IPS-15b (cell line): ENCODE results near the gene CIAO2B.

Experiments
- H3K27me3 ChIP-seq: one replicate; pipeline ENCODE4 v1.6.1; 2013; ENCODE audit warnings: low read length; ENCODE audit not compliant: control insufficient read depth, insufficient read depth
- H3K36me3 ChIP-seq: one replicate; pipeline ENCODE4 v1.6.1; 2013; ENCODE audit warnings: low read length; ENCODE audit not compliant: control insufficient read depth, insufficient read depth
- H3K4me1 ChIP-seq: one replicate; pipeline ENCODE4 v1.6.1; 2013; ENCODE audit warnings: mild to moderate bottlenecking, low read length; ENCODE audit not compliant: control insufficient read depth, insufficient read depth
- H3K4me3 ChIP-seq: one replicate; pipeline ENCODE4 v1.5.1; 2013; ENCODE audit warnings: low read depth, low read length
- H3K9ac ChIP-seq: one replicate; pipeline ENCODE4 v1.6.1; 2013; ENCODE audit warnings: low read depth, mild to moderate bottlenecking, low read length
- H3K9me3 ChIP-seq: one replicate; pipeline ENCODE4 v1.6.1; 2013; ENCODE audit warnings: mild to moderate bottlenecking, low read length; ENCODE audit not compliant: control insufficient read depth, insufficient read depth

The CIAO2B gene

GRCh38 chr16:66913711-66914110 lies 20.5 kb downstream of the CIAO2B start:
- Histone ChIP-seq H3K4me1 (no peaks in the 10 kb centered on the region), H3K27me3 (peaks cover 3% of the 10 kb centered on the region), H3K4me3 (no peak overlapping the region), H3K9me3 (no peaks in the 10 kb centered on the region), H3K9ac (no peak overlapping the region), H3K36me3 (no peaks in the 10 kb centered on the region)

DNA sequence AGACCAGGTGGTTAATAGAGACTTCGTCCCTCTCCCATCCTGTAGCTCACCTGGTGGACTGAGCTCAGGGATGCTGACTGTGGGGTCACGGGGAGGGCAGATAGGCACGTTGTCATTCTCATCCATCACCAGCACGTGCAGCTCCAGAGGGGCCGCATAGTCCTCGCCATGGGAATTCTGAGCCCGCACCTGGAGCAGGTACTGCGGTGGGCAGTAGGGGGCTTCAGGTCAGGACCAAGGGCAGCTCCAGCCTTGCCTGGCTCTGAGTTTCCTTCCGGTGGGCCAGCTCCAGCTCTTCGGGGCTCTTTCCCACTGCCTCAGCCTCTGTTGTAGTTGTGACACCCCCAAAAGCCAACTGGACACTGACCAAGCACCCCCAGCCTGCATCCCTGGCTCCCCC lies 21.1 kb downstream of the CIAO2B start:
- no peaks in the 10 kb centered on the region for H3K9me3 ChIP-seq
- no peaks in the 10 kb centered on the region for H3K36me3 ChIP-seq
- no peak overlapping the region for H3K4me3 ChIP-seq
- peaks cover 5% of the 10 kb centered on the region for H3K27me3 ChIP-seq
- H3K9ac ChIP-seq, result no peak overlapping the region
- no peaks in the 10 kb centered on the region for H3K4me1 ChIP-seq

- H3K36me3 ChIP-seq, result no peaks in the 10 kb centered on the region
- peaks cover 5% of the 10 kb centered on the region for H3K27me3 ChIP-seq
- H3K9me3 ChIP-seq, result no peaks in the 10 kb centered on the region
- H3K4me3 ChIP-seq, result no peak overlapping the region
- H3K9ac ChIP-seq, result no peak overlapping the region
- no peaks in the 10 kb centered on the region for H3K4me1 ChIP-seq
Observed at GRCh38 chr16:66911801-66912200, 22.4 kb downstream of the CIAO2B start.

DNA sequence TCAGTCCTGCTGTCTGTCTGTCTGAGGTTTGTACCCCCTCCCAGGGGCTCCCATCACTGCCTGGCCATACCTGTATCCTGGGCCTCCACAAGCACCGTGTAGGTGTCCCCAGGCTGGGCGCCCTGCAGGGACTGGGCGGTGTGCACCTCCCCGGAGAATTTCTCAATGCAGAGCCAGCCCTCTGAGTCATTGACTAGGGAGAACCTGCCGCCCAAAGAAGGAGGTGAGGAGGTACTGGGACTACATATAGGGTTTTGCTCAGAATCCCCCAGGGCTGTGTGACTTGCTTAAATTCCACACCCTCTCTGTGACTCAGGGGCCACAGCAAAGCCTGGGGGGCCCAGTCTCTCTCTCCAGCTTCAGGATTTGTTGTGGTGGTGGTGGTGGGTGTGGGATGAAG lies 23.1 kb downstream of the CIAO2B start:
- Histone ChIP-seq H3K4me3 (no peak overlapping the region), H3K9me3 (no peaks in the 10 kb centered on the region), H3K4me1 (no peaks in the 10 kb centered on the region), H3K9ac (no peak overlapping the region), H3K27me3 (peaks cover 5% of the 10 kb centered on the region), H3K36me3 (no peaks in the 10 kb centered on the region)

DNA sequence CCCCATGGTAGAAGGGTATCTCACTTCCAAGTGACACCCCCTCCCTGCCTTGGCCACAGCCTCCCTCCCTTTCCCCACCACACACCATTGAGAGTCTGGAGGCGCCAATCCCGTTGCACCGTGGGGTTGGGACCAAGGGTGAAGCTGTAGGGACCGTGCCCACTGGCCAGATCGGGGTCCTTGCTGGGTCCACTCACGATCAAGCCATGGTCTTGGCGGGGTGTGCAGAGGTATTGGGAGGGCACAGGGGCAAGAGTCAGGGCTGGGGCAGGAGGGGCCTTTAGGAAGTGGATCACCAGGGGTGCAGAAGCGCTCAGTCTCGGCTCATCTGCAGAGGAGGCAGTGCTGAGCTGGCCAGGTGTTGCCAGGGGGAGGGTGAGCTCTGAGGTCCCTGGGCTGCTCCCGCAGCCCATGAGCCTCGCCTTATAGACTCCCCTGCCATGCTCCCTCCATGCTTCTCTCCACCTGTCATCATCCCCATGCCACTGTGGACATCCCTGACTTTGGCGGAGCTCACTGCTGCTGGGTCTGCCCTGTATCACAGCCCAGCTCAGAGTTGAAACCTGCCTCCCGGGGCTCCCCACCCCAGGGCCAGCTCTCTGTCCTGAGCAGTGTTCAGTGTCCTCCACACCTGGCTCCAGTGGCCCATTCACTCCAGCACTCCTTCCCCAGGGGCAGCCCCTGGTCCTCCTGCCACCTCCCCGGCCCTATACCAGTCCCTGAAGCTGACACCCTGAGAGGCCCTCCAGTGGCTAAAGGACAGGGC lies 23.8 kb downstream of the CIAO2B start:
- Histone ChIP-seq H3K9ac (no peak overlapping the region), H3K9me3 (no peaks in the 10 kb centered on the region), H3K36me3 (no peaks in the 10 kb centered on the region), H3K4me1 (no peaks in the 10 kb centered on the region), H3K4me3 (no peak overlapping the region), H3K27me3 (peaks cover 5% of the 10 kb centered on the region)

GRCh38 chr16:66908762-66909559 lies 25.2 kb downstream of the CIAO2B start:
- H3K9me3 ChIP-seq, result no peaks in the 10 kb centered on the region
- H3K36me3 ChIP-seq, result no peaks in the 10 kb centered on the region
- H3K27me3 ChIP-seq, result peaks cover 5% of the 10 kb centered on the region
- H3K4me3 ChIP-seq, result no peak overlapping the region
- no peaks in the 10 kb centered on the region for H3K4me1 ChIP-seq
- no peak overlapping the region for H3K9ac ChIP-seq

DNA sequence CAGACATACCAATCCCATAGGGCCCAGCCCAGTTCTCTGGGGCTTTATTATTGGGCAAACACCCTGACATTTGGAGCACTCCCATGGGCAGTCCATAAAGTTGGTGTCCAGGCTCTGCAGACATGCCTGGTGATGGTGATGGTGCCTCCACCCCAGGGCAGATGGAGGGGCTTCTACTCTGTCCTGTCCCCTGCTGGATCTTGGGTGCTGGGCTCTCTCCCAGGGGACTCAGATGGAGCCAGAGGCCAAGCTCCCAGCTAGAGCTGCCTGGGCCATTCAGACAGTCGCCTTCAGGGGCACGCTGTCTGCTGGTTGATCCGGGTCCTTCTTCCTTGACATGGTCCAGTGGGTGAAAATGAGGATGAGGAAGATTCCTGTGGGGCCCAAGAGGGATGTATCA lies 26.1 kb downstream of the CIAO2B start:
- no peak overlapping the region for H3K4me3 ChIP-seq
- H3K4me1 ChIP-seq, result no peaks in the 10 kb centered on the region
- H3K9ac ChIP-seq, result no peak overlapping the region
- H3K36me3 ChIP-seq, result no peaks in the 10 kb centered on the region
- H3K27me3 ChIP-seq, result peaks cover 5% of the 10 kb centered on the region
- H3K9me3 ChIP-seq, result no peaks in the 10 kb centered on the region

DNA sequence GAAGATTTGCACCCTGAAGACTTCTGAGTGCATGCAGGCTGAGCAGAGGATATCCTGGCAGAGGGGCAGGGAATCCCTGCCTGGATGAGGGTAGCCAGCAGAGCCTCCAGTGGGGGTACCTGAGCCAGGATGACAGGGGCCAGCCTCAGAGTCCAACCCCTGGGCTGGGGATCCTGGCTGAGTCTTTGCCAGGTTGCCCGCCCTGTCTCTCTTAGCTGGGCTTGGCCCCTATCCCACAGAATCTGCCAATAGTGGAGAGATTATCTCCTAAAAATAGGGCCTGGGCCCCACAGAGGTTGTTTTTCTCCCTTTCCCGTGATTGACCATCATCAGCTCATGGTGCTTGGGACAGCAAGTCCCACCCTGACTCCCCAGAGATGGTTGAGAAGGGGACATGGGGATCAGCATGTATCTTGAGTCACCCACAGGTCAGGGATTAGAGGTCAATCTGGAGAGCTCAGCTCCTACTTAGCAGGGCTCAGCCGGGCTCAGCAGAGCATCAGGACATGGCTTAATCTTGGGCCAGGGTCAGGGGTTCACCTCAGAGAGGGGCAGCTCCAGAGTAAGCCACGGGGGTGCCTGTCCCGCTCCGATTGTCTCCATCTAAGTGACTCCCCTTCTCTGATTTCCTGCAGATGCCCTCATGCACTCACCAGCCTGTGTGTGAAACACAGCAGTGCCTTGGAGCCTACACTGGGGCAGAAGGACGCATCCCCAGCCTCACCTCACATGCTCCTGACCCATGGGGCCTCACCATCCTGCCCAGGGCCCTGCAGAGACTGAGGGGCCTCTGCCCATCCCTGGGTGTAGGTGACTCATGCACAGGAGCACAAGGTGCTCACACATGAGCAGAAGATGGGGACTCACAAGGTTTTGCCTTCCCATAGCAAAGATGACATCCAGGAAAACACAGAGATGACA lies 27.0 kb downstream of the CIAO2B start:
- no peak overlapping the region for H3K4me3 ChIP-seq
- no peaks in the 10 kb centered on the region for H3K9me3 ChIP-seq
- H3K4me1 ChIP-seq, result no peaks in the 10 kb centered on the region
- peaks cover 5% of the 10 kb centered on the region for H3K27me3 ChIP-seq
- no peak overlapping the region for H3K9ac ChIP-seq
- no peaks in the 10 kb centered on the region for H3K36me3 ChIP-seq

DNA sequence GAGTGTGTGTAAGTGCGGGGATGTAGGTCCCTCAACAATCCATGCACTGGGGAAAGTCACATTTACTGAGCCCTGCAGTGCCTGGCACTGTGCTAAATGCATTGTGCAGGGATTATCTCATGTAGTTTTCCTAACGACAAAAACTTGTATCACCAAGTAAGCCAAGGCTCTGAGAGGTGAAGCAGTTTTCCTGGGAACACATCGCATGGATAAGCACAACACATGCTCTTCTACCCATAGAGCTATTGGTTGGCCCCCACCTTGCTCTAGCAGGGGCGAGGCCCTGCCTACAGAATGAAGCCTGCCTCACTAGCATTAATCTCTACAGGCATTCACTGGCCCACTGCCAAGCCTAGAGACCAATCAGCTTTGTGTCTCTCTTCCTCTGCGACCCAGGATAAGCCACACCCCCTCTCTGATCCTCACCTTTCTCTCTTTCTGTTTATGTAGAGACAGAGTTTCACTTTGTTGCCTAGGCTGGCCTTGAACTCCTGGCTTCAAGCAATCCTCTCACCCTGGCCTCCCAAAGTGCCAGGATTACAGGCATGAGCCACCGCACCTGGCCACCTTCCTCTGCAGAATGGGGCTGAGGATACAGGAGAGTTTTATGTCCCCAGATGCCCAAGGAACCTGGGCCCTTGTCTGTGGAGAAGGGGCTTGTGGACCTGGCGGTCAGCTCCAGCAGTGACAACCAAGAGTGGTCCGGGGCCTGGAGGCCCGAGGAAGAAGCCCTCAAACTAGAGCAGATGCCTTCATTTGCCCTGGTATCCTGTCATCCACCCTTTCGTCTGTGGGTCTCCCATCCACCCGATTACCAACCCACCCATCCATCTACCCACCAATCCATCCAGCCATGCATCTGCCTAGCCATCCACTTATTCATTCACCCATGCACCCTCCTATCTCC lies 28.3 kb downstream of the CIAO2B start:
- Histone ChIP-seq H3K36me3 (no peaks in the 10 kb centered on the region), H3K9me3 (no peaks in the 10 kb centered on the region), H3K4me1 (no peaks in the 10 kb centered on the region), H3K4me3 (no peak overlapping the region), H3K9ac (no peak overlapping the region), H3K27me3 (peaks cover 5% of the 10 kb centered on the region)

DNA sequence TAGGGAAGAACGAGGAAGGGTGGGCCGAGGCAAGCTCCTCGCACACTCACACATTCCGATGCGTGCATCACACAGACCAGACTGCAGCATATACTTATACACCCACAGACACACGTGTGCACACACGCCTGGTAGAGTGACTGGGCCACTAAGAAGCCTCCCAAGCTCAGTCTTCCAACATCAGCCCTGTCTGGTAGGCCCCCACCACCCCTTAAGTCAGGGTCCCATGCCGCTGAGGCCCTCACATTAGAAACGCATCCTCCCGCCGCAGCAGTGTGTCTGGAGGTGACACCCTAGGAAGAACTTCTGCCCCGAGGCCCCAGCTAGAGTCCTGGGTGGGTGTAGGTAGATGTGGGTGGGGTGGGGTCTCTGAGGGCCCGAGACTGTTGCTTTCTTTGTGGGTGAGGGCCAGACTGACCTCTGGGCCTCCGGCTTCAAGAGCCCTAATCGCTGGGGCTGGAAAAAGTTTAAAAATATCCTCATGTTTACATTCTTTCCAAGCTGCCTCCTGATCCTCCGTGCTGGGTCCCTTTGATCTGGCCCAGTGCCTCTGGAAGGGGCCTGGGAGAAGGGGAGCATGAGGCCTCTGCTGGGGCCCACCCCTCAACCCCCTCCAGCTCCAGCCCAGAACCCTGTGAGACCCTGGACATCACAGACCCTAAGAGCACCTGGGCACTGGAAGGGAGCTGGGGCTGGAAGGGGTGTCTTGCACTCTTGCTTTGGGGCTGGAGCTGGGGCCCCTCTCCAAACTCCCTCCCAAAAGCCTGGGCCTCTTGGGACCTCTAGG lies 29.2 kb downstream of the CIAO2B start:
- no peak overlapping the region for H3K9ac ChIP-seq
- no peak overlapping the region for H3K4me3 ChIP-seq
- no peaks in the 10 kb centered on the region for H3K9me3 ChIP-seq
- H3K4me1 ChIP-seq, result peaks cover 2% of the 10 kb centered on the region
- H3K27me3 ChIP-seq, result peaks cover 5% of the 10 kb centered on the region
- no peaks in the 10 kb centered on the region for H3K36me3 ChIP-seq
